Stimulated activated CD4-positive, alpha-beta T cell treated with anti-CD3 and anti-CD28 coated beads, Interleukin-1b, Interleukin-23, amount 100 ng/mL, for 48 hours (primary cell): Measurements from ENCODE around the gene THADA.
"Not testable (repeated sequence)": the region's sequence is repeated elsewhere in the genome, so short reads cannot be mapped to it uniquely, and the experiment has no call there.

ENCODE experiments used
- DNase-seq: peaks from one replicate; pipeline ENCODE4 v3.0.0-alpha.2; 2020

Gene THADA

DNA sequence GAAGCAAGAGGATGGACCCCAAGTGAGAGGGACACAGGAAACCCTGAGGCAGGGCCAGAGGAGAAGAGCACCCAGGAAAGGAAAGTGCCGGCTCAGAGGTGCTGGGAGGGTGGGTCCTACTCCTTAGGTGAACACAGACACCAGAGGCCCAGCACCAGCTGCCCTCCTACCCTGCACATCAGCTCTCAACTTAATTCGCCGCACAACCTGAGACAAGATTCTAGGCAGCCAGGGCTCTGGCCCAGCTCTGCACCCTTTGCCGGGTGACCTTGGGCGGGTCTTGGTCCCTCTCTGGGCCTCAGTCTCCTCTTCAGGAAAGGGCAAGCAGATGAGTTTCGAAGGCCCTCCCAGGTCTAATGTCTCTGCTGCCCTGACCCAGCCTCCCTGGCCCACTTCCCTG lies 397.6 kb downstream of the THADA start:
- DNase-seq: no peak

DNA sequence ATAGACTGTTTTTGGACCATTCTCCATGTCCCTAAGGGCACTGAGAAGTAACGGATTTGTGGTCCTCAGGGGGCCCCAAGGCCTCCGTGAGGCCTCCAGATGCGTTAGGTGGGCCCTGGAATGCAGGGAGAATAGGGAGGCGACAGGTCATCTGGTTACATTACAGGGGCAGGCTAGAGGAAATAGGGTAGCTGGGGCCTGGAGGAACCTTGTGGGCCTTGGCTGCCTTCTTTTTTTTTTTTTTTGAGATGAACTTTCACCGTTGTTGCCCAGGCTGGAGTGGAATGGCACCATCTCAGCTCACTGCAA lies 398.3 kb downstream of the THADA start:
- no peak for DNase-seq

DNA sequence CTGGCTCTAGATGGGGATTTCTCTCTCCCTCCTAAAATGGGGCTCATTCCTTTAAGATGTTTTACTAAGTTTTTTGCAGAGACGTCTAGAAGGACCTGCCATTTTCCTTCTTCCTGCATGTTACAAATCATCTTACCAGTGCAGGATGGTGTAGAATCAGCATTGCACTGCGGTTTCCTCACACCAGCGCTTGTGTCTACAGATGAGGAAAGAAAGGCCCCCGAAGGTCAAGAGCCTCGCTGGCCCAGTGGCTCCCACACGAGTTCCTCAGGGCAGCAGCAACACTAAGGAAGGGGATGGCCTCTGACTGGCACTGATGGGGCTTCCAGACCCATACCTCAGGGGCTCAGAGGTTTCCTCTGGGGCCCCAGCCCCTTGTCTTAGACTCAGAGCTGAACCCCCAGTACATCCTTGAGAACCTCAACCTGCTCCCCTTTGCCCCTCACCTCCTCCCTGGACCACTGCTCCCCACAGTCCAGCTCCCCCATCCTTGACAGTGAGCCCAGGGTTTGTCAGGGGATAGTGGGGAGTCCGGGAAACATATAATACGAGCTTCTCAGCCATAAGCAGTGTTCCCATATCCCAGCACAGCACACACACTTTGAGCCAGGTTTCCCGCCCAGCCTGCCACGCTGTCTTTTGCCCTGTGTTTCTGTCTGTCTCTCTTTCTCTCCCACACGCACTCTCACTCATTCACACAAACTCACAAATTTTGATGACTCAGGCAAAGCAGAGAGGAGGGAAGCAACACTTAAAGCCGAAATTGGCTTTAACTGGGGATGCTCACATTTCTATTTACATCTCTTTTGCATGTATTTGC lies 398.9 kb downstream of the THADA start:
- no peak for DNase-seq

DNA sequence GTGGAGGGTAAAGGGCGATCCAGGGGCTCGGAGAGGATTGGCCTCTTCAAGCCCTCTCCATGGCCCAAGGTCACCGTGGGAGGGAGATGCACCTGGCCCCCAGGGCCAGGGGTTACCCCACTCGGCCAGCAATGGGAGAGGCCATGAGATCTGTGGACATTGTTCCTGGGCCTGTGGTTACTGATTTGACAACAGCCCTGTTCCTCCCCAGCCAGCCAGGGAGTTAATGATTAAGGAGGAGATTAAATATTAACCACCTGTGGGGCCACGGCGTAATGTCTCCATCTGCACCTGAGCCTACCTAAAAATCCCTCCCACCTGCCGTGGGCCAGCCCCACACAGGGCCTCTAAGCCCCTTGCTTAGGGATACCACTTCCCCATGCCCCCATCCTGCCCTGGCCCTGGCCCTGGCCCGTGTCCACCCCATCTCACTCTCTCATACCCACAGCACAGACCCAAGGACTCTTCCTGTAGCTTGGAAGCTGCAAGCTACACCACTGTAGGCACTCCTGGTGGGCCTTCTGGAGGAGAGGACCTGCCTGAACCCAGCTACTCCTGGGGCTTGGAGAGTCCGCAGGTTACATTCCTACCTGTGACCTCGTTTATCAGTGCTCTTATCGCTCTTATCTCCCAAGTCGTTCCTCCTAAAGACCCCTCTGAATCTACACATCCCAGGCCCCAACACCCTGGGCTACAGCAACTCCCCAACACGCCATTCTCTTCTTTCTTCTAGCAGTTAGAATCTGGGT lies 401.5 kb downstream of the THADA start:
- DNase-seq: no peak

DNA sequence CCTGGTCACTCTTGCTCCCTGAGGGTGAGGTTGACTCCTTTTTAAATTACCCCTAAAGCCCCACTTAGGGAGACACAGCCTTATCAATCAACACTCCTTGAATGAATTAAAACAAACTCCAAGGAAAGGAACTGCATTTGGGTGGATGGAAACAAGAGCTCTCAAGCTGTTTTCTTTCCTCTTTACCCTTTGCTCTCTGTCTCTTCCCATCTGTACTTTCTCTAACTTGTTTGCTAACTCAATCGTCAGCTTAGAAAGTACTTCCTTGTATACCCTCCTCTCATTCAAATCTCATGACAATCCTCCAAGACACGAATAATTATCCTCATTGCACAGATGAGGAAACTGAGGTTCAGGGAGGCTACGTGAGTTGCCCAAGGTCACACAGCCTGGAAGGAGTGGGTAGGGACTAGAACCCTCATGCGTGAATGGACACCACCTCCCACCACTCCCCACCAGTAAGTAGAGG lies 402.2 kb downstream of the THADA start:
- DNase-seq: no peak

DNA sequence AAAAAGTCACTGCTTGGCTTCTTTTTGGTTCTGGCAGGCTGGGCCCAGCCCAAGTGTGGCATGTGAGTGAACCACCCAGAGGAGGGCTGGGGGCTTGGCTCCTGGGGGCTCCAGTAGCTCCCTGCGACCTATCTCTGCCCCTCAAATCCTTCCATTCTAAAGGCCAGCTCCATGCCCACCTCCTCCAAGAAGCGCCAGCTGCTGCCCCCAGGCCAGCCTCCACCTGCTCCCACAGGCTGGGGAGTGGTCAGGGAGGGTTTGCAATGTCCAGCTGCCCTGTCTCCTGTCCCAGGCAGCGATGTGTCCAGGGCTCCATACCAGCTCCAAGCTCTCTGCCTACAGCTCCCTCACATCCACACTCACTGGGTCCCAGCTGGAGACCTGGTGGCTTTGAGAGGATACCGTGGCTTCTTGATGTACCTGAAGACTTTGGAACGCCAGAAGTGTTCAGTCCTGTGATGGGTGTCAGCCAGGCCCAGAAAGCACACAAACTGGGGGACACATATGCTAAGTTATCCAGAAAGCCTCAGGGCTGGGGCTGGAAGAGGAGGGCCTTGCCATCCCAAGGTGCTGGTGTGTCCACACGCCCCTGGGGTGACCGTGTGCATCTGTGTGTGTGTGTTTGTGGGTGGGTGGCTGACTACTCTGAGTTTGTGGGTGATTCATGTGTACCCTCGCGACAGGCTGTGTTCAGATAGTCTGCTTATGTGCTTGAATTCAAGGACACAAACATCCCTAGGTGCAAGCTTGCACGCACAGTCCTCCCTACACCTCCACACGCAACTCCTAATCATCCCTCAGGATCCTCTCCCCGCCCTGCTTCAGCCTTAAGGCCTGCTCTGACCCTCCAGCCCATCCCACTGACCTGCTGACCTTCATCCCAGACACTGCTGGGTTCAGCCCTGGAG lies 402.8 kb downstream of the THADA start:
- no peak for DNase-seq

DNA sequence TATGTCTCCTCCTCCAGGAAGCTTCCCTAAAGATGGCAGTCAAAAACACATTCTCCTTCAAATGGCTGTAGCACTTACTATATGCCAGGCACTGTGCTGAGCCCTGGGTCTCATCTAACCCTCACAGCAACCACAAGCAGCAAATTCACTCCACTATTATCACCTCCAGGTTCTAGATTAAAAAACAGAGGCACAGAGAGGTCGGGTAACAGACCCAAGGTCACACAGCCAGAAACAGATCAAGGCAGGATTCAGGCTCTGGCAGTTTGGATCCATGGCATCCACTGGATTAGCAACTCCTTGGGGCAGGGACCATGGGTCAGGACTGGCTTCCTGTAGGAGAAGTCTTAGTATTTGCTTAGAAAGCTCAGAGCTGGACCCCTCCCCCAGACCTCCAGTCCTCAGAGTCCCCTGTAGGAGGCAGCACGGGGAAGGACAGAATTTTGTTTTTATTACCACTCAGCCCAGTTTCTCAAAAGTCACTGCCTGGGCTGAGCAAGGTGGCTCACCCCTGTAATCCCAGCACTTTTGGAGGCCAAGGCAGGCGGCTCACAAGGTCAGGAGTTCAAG lies 403.8 kb downstream of the THADA start:
- no peak for DNase-seq

DNA sequence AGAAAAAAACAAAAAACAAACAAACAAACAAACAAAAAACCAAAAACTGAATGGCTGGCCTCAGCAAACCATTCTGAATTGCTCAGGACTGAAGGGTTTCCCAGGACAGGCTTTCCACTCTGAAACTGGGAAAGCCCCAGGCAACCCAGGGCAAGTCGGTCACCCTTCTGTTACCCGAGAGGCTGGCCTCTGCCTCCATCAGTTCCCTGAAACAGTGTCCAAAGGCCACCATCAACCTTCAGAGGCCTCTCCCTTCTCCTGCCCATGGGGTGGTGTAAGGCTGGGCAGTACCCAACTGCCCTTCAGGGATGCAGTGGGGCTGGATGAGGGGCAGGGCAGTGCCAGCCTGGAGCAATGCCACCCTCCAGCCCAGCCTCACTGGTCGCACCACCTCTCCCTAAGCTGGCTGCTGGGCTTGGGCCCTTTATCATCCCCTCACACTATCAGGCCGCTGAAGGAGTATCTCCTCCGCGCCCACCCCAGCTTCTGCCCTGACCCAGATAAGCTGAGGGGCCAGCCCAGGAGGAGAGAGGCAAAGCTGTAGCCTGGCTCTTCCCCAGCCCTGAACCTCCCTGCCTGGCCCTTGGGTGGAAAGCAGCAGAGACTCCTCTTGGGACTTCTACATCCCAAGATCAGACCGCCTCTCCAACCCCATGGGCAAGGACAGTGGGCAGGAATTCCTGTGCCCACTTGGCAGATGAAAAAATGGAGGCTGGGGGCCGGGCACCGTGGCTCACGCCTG lies 405.4 kb downstream of the THADA start:
- no peak for DNase-seq

DNA sequence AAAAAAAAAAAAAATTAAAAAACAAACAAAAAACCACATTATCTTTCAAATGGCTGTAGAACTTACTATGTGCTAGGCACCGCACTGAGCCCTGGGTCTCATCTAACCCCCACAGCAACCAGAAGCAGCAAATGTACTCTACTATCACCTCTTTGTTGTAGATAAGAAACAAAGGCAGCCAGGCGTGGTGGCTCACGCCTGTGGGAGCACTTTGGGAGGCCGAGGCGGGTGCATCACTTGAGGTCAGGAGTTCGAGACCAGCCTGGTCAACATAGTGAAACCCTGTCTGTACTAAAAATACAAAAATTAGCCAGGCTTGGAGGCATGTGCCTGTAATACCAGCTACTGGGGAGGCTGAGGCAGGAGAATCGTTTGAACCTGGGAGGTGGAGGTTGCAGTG lies 406.0 kb downstream of the THADA start:
- DNase-seq: not testable (repeated sequence)

DNA sequence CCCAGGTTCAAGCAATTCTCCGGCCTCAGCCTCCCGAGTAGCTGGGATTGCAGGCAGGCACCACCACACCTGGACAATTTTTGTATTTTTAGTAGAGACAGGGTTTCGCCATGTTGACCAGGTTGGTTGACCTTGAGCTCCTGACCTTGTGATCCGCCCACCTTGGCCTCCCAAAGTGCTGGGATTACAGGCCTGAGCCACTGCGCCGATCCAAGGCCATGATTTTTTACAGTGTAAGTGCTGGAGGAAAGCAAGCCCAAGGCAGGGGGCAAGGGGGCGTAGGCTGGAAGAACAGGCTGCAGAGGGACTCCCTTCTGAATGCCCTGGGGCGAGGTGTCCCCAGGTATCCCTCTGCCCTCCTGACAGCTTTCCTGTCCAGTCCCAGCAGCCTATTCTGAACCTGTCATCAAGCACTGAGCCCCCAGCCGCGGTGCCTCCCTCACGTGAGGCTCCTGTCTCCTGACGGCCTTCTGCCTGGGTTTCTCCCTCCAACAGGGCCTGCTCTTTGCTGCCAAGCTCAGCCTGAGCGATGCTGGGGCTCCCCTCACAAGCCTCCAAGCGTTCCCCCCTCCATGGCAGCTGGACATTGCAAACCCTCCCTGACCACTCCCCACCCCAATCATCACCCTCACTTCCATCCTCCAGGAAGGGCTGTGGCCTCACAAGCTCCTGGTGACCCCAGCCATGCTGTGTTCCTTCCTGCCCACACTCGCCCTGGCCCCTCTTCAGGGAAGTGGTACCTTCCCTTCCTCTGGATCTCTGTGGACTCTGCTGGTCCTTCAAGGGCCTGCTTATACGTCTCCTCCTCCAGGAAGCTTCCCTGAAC lies 407.1 kb downstream of the THADA start:
- no peak for DNase-seq

DNA sequence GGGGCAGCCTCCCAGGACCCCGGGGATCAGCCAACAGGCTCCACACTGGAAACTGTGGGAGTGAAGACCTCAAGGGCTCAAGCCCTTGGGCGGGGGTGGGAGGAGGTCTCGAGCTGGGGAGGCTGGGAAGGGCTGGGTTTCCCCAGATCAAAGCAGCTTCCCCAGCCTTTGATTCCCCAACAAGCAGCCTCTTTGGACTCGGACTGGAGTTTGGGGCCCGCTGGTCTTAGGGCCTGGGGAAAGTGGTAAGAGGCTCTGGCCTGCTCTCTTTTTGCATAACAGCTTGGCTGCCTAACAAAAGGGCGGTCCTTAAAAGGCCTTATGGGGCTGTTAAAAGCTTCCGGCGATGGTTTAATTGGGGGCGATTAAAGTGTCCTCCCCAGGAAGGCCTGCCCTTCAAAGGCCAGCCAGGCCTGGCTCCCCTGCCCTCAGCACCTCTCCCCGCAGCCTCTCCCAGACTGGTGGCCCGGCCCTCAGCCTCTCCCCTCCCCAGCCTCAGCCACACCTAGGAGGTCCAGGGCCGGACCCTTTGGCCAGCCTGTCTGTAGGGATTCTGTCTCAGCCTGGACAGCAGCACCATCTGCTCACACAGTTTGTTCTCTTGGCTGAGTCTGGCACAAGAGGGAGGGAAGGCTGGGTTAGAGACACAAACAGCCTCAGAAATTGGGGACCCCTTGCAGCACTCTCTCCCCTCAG lies 409.0 kb downstream of the THADA start:
- DNase-seq: no peak

DNA sequence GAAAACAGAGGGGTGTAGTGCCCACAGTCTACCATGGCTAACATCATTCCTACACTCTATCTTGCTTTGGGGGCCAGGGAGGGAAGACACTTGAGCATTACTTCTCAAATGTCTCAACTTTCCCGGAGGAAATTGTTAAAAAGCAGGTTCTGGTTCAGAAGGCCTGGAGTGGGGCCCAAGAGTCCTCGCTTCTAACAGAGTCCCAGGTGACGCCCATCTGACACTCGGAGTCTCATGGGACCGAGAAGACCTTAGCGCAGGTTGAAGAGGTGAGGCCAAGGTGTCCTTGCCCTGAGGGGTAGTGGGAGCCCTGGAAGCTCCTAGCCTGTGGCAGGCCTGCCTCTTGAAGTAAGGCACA lies 409.5 kb downstream of the THADA start:
- no peak for DNase-seq

DNA sequence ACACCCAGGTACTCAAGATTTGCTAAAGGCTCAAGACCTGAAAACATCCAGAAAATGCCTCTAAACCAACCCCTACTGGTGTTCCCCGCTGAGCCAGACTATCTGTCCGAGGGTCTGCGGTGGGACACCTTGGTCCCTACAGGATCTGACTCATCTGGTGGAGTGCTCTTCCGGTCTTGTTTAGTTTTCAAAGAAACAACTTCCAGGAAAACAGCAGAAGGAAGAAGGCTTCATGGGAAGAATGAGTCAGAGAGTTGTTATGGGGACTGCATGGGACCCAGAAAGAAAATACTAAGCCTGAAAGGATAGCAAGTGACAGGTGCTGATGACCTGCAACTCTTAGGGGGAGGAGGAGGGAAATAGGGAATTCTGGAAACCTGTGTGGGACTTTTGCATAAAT lies 410.7 kb downstream of the THADA start:
- DNase-seq: no peak

DNA sequence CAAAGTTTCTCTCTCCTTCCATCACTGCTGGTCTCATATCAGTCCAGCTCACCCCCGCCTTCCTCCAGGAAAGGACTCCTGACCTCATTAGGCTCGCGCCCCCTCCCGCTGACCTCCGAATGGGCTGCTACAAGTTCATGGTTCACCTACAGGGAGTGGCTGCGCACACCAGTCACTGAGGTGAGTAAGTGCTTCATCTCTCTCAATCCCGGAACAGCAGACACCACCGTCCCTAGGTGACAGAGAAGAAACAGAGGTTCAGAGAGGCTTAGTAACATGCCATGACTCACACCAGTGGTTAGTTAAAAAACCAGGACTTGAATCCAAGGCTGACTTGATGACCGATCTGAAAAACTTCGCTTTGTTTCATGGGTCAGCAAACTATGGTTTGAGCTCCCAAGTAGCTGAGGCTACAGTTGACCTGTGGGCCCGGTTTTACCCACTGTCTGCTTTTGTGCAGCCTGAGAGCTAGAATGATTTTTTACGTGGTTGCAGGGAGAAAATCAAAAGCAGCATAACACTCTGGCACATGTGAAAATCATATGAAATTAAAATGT lies 411.4 kb downstream of the THADA start:
- peak; percentile 80 for DNase-seq

DNA sequence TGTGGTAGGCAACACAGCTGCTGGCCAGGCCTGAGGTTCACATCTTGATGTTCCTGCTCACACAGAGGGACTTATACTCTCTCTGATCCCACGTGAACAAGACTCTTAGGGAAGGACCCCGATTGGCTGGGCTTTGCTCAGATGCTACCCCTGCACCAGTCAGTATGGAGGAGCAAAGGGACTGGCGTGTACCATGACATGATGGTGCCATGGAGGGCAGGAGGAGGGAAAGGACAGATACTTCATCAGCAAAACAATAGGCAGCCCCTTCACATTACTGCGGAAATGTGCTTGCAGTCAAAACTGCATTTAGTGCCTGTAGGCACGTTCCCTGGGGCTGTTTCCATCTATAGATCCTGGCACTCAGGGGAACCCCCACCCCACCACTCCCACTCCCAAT lies 412.1 kb downstream of the THADA start:
- DNase-seq: no peak

DNA sequence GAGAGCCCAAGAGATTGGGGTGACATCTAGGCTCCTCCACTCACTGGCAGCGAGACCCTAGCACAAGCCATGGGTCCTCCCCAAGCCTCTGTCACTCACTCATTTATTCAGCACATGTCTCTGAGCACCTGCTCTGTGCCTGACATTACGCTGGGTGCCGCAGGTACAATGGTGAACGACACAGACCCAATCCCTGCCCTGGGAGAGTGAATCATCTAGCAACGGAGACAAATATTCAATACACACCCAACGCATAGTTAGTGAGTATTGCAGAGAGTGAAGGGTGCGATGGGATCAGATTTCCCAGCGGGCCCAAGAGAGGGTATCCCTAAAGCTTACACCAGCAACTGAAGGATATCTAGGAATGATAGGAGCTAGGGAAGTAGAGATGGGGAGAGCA lies 414.9 kb downstream of the THADA start:
- no peak for DNase-seq
